GM19025 (cell line): ENCODE data around the gene MICU2.

ENCODE experiments used
- ATAC-seq: cut with Tn5 transposase; IDR thresholded peaks from one replicate; pipeline ENCODE4 v1.9.1; 2021; ENCODE audit warnings: mild to moderate bottlenecking, low read depth, moderate library complexity; ENCODE audit not compliant: unreplicated experiment

Gene MICU2

DNA sequence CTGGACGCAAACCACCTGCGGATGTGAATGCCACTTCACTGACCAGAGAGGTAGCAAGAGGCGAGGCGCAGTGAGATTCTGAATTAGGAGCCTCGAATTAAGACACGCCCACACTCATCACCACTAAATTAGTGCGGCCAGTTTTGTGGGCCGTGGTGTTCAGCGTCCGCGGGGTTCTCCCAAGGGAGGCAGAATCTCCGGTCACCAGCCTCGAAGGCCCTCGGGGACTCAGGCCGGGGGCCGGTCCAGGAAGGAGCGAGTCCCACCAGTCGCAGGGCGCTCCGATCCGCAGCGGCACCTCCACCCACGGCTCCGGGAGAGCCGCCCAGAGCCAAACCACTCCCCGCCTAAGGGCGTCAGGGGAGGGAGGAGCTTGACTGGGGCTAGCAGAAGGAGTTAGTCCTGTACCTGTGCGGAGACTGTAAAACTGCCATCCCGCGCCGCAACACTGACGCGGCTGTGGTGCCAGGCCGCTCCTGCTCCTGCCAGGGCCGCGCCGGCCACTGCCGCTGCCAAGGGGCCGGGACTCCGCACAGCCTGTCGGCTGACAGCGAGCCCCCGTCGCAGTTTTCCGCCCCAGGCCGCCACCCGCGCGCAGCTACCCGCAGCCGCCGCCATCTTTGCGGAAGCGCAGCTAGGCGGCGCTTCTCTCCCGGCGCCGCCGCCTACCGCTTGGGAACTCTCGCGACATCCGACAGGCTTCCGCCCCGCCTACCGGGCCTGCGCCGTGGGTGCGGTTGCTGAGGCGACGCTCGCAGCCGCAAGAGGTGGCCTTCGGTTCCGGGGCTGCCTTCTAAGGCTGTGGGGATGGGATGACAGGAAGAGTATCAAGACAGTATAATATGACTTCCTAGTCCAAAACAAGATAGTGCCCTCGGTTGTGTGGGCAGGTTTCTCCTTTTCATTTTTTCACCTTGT is at the start of gene MICU2:
Gene MICU2, minus strand, starts transcription at position 640 of the 918 bp plus-strand sequence. Its CDS starts 22 bp downstream, at position 618.
- peak; percentile 96 for ATAC-seq

GRCh38 chr13:21641629-21642028 is 37.7 kb upstream of the MICU2 start:
- ATAC-seq, result no peak

DNA sequence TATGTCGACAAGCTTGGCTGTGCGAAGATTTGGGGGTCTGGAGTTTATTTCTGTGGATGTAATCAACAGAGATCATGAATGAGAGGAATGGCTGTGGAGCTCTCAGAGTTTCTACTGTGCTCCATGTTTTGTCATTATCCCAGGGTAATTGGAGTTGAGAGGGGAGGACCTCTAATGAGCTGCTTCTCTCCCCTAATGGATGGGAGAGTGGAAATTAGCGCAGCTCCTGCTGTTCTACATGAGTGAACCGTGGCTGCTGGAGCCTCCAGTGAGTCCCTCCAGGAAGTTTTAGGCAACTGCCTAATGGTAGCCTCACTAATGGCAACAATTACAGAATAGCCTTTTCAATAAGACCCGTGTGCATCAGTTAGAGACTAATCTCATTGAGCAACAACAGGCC is 35.6 kb upstream of the MICU2 start:
- ATAC-seq, result no peak

DNA sequence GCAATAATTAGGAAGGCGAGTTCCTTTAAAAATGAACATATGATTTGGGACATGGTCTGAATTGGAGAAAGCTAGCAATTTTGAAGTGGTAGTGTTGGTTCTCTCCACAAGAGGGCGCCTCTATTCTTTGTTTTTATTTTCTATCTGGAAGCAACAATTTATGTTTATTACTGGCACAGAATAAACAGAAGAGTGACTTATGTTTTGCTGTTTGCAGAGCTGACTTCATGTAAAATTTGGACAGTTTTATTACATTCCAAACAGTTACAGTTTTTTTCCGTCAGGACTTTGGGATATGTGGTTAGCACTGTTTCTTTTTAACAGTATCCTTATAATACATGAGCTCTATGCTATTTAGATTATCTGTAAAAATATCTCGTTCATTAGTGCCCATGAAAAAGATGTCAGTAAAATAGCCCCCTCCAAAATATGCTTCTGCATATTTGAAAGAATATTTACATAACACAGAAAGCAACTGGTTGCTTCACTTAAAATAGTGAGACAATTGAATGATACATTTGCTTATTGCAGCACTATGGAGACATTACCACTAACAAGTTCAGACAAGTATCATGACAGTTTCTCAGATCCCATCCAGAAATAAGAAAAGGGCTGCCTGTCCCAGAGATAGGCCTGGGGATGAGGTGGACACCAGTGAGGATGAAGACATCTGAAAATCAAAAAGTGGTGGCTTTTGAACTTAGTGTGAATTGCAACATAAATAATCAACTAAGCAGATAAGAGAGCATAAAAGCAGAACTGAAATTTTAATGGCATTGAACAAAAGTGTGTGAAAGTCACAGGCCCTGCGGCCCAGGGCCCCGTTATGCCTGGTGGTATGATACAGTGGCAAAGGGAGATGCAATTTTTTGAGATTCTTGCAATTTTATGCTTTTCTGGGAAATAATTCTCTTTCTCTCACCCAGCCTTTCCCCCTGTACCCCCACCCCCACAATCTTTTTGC is 34.6 kb upstream of the MICU2 start:
- ATAC-seq, result no peak

- ATAC-seq, result no peak
These were observed 33.3 kb upstream of the MICU2 start for GRCh38 chr13:21637296-21637695.

DNA sequence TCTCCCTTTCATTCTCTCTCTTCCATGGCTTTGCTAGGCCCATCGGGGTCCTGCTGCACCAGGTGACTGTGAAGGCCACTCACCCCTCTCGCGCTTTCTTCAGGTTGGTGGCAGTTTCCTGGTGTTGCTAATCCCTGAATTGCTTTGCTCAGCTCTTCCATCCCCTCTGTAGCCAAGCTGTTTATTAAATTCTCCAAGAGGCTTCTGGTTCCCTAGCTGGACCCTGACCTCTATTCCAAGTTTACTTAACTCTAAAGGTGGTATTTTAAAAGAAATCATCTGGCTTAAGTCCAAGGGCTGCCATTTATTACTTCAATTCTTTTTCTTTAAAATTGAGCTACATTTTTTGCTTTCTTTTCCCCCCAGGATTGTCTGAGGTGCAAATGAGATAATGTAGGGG is 32.7 kb upstream of the MICU2 start:
- ATAC-seq, result no peak

GRCh38 chr13:21632196-21632595 is 28.2 kb upstream of the MICU2 start:
- ATAC-seq, result no peak

GRCh38 chr13:21625366-21625765 is 21.4 kb upstream of the MICU2 start:
- ATAC-seq, result no peak

DNA sequence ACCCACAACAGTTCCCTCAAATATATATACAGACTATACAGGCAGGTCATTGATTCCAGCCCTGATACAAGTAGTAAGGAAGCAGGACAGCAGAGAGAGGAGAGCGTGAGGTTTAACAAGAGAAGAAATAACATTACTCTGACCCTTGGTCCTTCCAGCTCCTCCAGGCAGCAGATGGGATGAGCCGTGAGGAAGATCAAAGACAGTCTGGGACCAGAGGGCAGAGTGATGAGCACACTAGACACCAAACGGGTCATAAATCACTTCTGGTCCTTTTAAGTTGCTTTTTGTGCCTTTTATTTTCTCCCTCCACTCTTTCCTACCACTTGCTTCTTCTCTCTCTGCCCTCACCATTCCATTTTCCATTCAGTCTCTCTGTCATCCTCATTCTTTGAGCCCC is 16.9 kb upstream of the MICU2 start:
- ATAC-seq, result no peak

DNA sequence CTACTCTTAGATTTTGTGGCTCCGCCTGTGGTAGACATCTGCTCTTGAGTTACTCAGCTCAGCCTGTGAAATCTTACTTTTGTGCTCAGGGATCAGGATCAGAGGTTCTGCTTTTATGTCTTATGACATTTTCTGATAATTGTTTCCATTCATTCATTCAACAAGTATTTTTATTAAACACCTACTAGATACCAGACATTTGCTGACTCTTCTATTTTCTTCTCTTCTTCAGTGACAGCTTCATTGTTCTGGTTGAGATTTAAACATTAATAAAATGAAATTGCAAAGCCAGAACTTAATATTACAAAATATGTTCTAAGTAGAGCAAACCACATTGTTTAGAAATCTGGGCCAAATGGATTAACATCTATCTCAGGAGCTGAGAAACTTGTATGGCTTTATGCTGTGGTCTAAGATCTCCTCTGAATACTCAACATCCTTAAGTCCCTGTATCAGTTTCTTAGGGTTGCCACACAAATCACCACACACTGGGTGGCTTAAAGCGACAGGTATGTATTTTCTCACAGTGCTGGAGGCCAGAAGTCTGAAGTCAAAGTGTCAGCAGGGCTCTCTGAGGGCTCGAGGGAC is 15.8 kb upstream of the MICU2 start:
- ATAC-seq, result no peak

DNA sequence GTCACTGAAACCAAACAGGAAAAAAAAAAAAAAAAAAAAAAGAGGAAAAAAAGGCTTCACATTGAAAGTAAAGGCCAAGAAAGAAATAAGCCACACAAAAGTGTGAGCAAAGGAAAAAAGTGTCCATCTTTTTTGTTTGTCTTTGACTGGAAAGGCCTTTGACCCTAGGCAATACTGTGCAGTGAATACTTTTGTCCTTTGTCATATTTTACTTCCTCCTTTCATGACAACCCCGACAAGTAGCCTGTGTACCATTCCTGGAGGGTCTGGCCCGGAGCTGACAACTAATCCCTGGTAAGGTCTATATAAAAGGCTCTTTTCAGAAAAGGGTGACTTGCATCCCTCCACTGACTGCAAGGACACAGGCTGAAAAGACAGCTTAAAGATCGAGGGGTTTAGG is 12.9 kb upstream of the MICU2 start:
- no peak for ATAC-seq

DNA sequence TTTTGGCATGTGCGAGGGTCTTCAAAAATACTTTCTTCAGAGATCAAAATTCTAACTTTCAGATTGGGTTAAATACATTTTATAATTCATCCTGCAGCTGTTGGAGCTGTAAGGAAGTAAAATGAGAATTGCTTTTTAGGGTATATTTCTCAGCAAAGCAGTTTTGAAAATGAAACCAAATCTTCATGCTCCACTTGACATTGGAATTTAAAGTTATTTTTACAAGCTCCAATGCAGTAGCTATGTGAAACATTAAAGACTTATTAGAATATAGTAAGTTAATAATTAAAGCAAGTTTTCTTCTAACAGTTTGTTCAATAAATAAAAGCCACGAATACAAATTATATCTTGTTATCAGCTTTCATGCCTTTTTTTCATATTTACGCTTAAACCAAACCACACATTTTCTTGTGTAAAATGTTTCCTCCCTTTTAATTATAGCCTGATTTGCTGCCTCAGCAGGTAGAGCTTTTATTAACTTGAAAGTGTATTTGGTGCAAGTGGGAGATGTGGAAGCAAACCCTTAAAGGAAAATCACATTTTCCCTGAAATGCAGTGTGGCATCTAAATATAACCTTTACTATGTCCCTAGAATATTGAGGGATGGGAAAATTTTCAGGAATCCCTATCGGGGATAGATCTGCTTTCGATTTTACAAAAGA is 12.4 kb upstream of the MICU2 start:
- ATAC-seq, result no peak

- no peak for ATAC-seq
These were observed 11.5 kb upstream of the MICU2 start for GRCh38 chr13:21615427-21615826.

DNA sequence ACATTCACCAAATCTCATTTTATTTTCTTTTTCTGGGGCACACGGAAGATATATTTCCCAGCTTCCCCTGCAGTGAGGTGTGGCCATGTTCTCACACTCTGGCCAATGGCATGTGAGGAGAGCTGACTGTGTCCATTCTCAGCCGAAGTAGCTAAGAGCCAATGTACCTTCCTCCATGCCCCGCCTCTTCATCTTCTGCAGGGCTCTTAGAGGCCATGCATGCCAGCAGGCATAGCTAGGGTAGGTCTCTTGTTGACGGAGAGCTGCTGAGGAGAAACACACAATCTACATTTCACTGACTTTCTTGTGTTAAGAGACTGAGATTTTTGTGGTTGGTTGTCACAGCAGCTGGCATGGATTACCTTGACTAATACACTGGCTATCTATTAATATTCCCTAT is 9.8 kb upstream of the MICU2 start:
- no peak for ATAC-seq

DNA sequence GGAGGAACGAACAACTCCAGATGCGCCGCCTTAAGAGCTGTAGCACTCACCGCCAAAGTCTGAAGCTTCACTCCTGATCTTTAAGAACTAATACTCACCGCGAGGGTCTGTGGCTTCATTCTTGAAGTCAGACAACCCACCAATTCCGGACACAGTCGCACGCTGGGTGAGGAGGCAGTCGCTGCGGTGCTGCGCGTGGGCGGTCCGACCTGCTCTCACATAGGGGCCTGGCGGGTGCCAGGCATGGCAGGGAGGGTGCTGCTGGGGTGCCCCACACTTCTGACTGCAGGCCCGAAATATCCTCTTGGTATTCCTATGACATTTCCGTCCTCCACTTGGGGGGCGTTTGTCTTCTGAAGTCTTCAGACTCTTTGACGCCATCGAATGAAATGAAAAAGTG is 7.4 kb upstream of the MICU2 start:
- no peak for ATAC-seq

- ATAC-seq, result no peak
These were observed 6.7 kb upstream of the MICU2 start for GRCh38 chr13:21610687-21611086.

DNA sequence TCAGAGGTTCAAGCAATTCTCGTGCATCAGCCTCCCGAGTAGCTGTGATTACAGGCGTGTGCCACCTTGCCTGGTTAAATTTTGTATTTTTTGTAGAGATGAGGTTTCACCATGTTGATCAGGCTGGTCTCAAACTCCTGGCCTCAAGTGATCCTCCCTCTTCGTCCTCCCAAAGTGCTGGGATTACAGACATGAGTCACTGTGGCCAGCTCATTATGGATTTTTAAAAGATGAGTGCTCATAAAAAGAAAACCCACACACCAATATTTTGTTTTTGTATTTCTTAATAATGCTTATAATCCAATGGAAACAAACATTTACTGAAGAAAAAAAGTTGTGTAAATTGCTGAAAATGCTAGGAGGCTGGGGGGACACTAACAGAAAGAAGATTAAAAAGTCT is 5.0 kb upstream of the MICU2 start:
- ATAC-seq, result no peak

DNA sequence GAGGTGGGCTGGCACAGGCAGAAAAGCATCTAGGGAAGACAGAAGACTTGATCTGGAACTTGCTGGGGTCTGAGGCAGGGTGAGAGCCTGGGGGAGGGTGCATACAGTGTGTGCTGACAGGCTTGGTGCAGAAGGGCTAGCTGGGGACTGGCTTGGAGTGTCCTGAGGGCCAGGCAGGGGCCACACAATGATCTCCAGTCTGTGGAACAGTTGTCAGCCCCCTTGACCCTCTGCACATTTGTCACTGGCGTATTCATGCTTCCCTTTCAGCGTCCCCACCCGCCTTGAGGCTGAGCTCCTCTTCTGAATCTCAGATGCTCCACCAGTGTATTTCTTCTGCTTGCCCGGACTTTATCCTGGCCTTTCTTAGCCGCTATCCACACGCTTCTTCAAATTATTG is 2.8 kb upstream of the MICU2 start:
- no peak for ATAC-seq

DNA sequence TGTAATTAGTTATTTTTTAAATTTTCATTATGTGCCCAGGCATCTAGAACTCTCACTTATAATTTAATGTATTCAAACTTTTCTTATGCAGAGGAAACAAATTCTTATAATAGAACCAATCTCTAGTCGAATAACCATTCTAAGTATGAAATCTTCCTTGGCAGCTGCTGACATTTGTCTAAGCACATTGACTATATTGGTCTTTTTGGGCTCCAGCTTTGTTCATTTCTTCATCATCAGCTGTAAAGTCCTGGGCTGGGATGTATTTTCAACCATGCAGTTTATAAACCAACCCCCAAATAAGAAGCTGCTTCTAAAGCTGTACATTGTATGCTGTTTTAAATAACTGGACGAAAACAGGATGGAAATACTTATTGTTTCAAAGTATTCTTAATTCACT is 2.3 kb upstream of the MICU2 start:
- ATAC-seq, result no peak

DNA sequence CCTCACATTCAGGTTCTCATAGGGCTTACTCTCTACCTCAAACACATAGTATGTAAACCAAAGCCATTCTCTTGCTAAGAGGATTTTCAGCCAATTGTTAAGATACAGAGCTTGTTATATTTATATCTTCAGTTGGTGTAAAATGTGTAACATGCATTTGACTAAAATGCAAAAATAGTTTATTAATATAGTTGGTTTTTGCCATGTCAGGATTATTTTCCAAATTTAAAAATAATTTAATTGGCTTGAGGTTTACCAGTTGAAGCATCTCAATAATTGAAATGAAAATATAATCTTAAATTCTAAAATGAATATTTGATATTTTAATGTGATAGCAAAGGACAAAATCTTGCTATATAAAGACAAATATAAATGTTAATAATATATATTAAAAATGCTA is 7.2 kb downstream of the MICU2 start:
- no peak for ATAC-seq

DNA sequence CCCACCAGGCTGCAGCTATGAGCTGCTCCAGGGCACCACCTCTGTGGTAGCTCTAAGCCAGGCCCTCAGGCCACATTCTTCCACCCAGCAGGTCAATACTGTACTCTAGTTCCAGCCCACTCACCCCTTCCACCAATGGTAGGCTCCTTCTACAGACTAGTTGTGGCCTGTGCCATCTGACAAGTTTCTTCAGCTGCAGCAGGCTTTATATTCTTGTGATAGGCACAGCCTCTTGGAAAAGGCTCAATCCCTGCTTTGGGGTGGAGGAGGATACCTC is 8.5 kb downstream of the MICU2 start:
- ATAC-seq, result peak; percentile 51
